Measurements from ENCODE around the gene NSMCE1. TPM values are rescaled to one million over a fixed set of nuclear protein-coding genes. Genes with fewer than 3 reads are reported as not detected.
A peak's percentile ranks its signal among the peaks of the same experiment; 100 is the strongest.

The NSMCE1 gene
- total RNA-seq, 1 donor from 2014 or later, result 49.2 TPM

DNA sequence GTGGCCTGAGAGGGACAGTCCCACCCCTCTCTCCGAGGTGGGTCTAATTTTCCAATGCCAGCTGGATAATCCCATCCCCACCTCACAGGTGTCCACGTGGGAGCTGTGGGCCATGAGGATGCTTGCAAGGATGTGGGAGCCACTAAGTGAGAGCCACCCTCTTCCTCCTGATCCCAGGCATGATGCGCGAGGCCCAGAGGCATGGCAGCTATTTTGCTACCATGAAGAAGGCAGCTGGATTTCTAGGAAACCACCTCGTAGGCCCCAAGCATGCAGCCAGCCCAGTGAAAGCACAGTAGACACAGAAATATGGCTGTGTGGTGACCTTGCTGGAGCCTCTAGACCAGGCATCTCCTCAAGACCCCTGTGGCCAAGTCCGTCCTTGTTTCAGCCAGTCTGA, 44.9 kb downstream of the NSMCE1 start:
- Histone ChIP-seq H3K27me3 (no peaks in the 10 kb centered on the region), H3K4me1 (peaks cover 17% of the 10 kb centered on the region), H3K9me3 (no peaks in the 10 kb centered on the region), H3K4me3 (no peak overlapping the region), H3K36me3 (peaks cover 15% of the 10 kb centered on the region), H3K27ac (no peak overlapping the region)
- intact Hi-C loops (cut with DNase I), result no loop called here
- DNase-seq (no peak), ATAC-seq (no peak)
- TF ChIP-seq, protein P1, sequence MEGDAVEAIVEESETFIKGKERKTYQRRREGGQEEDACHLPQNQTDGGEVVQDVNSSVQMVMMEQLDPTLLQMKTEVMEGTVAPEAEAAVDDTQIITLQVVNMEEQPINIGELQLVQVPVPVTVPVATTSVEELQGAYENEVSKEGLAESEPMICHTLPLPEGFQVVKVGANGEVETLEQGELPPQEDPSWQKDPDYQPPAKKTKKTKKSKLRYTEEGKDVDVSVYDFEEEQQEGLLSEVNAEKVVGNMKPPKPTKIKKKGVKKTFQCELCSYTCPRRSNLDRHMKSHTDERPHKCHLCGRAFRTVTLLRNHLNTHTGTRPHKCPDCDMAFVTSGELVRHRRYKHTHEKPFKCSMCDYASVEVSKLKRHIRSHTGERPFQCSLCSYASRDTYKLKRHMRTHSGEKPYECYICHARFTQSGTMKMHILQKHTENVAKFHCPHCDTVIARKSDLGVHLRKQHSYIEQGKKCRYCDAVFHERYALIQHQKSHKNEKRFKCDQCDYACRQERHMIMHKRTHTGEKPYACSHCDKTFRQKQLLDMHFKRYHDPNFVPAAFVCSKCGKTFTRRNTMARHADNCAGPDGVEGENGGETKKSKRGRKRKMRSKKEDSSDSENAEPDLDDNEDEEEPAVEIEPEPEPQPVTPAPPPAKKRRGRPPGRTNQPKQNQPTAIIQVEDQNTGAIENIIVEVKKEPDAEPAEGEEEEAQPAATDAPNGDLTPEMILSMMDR (IDR thresholded peaks at IDR 0.05), result no peak

DNA sequence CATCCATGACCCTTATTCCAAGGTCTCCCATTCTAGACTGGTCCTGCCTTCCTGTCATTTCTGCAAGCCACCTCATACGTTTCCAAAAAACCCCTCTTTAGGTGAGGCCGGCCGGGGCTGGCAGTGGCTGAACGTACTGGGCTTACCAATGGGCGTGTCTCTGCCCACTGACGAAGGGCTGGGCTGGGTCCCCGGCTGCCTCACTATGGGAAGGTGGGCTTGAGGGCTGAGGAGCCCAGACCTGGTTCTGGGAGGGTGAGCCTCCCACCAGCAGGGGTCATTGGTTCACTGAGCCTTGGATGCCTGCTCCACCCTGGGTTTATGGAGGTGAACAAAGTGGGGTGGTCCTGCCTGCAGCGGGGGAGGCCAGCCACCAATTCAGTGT, 45.4 kb downstream of the NSMCE1 start:
- Histone ChIP-seq H3K4me3 (no peak overlapping the region), H3K27me3 (no peaks in the 10 kb centered on the region), H3K36me3 (peaks cover 15% of the 10 kb centered on the region), H3K4me1 (peaks cover 17% of the 10 kb centered on the region), H3K9me3 (no peaks in the 10 kb centered on the region), H3K27ac (no peak overlapping the region)
- ATAC-seq, result no peak
- no peak for DNase-seq
- intact Hi-C loops (cut with DNase I), result no loop called here
- TF ChIP-seq, protein P1 (IDR thresholded peaks at IDR 0.05), result no peak

DNA sequence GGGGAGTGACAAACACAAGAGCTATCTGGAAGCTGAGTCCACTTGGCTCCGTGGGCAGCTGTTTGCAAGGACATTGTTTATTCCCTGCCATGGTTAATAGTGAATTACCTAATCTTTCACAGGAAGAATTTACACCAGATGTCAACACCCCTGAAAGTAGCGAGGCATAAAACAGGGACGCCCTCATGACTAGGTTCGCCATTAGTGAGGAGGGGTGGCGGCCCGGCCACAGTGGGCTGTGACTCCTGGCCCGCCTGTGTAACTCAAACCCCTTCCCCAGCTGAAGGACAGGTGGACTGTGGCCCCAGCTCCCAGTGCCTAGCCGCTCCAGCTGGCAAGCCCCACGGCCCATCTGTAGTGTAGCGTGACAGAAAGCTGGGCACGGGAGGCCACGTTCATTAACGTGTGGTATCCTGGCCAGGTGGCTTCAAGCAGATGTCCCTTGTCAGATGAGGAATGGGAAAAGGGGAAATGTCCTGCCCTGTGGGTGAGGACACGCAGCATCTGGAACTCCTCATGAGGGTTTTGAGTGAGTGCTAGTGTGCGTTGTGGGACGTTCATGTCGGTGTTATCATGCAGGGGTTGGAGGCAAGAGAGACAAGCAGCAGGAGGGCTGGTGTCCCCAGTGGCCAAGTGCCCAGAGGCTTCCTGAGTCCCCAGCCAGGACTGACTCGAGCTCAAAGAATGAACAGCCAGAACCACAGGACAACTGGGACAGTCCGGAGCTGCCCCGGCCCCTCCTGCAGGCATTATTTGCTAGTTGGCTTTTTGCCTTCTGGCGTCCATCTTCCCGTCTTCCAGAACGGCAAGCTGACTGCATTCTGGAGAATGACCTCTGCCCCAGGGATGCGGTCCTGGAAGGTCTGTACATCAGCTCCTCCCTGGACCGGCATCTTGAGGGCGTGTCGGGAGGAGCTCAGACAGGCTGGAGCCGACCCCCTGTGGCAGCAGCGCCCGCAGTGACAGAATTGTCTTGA, 46.0 kb downstream of the NSMCE1 start:
- no peak for DNase-seq
- Histone ChIP-seq H3K4me1 (peaks cover 17% of the 10 kb centered on the region), H3K4me3 (no peak overlapping the region), H3K9me3 (no peaks in the 10 kb centered on the region), H3K27ac (peak overlapping the region; percentile 68), H3K36me3 (peaks cover 15% of the 10 kb centered on the region), H3K27me3 (no peaks in the 10 kb centered on the region)
- intact Hi-C loops (cut with DNase I), result no loop called here
- TF ChIP-seq, protein P1 (IDR thresholded peaks at IDR 0.05), result peak; percentile 3
- ATAC-seq, result peak; percentile 40

DNA sequence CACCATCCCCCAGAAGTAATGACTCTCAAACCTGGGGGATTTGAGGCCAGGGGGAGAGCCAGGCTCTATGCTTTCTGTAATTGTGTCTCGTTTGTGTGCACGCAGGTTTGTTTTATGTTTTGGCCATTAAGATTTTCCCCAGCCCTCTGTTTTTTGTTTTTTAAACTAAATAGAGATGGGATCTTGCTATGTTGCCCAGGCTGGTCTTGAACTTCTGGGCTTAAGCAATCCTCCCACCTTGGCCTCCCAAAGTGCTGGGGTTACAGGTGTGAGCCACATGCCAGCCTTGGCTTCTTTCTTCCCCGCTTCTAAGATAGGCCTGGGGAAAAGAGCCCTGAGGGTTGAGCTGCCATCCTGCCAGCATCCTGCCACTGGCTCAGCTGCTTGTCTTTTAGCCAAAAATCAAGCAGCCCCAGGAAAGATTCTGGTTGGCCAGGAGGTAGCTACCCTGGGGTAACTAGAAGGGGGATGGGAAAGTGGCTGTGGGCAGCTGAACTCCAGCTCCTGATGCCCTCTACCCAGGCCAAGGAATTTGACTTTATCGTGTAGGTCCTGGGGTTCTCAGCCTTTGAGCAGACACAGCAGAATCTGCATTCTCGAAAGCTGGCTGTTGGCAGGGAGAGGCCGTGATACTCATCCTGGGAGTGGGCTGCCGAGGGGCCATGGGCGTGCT, 46.9 kb downstream of the NSMCE1 start:
- no peaks in the 10 kb centered on the region for H3K27me3 ChIP-seq
- TF ChIP-seq, protein P1 (IDR thresholded peaks at IDR 0.05), result no peak
- H3K9me3 ChIP-seq, result no peaks in the 10 kb centered on the region
- H3K27ac ChIP-seq, result peak overlapping the region; percentile 68
- DNase-seq (no peak), ATAC-seq (no peak)
- peaks cover 17% of the 10 kb centered on the region for H3K4me1 ChIP-seq
- H3K4me3 ChIP-seq, result no peak overlapping the region
- peaks cover 15% of the 10 kb centered on the region for H3K36me3 ChIP-seq
- intact Hi-C loops (cut with DNase I), result no loop called here

DNA sequence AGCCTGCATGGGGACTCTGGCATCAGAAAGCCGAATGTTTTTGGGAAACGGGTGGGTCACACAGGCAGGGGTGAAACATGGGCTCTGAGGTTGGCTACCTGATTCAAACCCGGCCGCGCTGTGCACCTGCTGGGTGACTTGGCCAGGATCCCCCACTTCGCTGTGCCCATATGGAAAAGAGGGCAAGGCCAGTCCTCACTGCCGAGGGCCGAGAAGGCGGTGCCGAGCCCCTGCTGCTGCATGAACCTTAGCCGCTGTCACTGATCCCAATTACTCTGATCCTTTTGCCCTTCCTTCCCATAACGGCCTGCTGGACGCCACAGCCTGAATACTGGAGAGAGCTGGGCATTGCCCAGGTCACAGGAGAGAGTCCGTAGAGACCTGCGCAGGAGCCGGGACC, 47.6 kb downstream of the NSMCE1 start:
- no peak for DNase-seq

More for the DNA sequence above, 47.6 kb downstream of the NSMCE1 start:
- H3K27ac ChIP-seq, result no peak overlapping the region
- H3K4me3 ChIP-seq, result no peak overlapping the region
- no peaks in the 10 kb centered on the region for H3K9me3 ChIP-seq
- TF ChIP-seq, protein P1 (IDR thresholded peaks at IDR 0.05), result no peak
- ATAC-seq, result no peak
- peaks cover 15% of the 10 kb centered on the region for H3K36me3 ChIP-seq
- intact Hi-C loops (cut with DNase I), result no loop called here
- peaks cover 17% of the 10 kb centered on the region for H3K4me1 ChIP-seq
- H3K27me3 ChIP-seq, result no peaks in the 10 kb centered on the region
